IPS-15b (cell line): Measurements from ENCODE around the gene MDM4.
"Not testable (repeated sequence)": the region's sequence is repeated elsewhere in the genome, so short reads cannot be mapped to it uniquely, and the experiment has no call there.

Experiments used
- H3K27me3 ChIP-seq: one replicate; pipeline ENCODE4 v1.6.1; 2013; ENCODE audit warnings: low read length; ENCODE audit not compliant: control insufficient read depth, insufficient read depth
- H3K36me3 ChIP-seq: one replicate; pipeline ENCODE4 v1.6.1; 2013; ENCODE audit warnings: low read length; ENCODE audit not compliant: control insufficient read depth, insufficient read depth
- H3K4me1 ChIP-seq: one replicate; pipeline ENCODE4 v1.6.1; 2013; ENCODE audit warnings: mild to moderate bottlenecking, low read length; ENCODE audit not compliant: control insufficient read depth, insufficient read depth
- H3K4me3 ChIP-seq: one replicate; pipeline ENCODE4 v1.5.1; 2013; ENCODE audit warnings: low read depth, low read length
- H3K9ac ChIP-seq: one replicate; pipeline ENCODE4 v1.6.1; 2013; ENCODE audit warnings: low read depth, mild to moderate bottlenecking, low read length
- H3K9me3 ChIP-seq: one replicate; pipeline ENCODE4 v1.6.1; 2013; ENCODE audit warnings: mild to moderate bottlenecking, low read length; ENCODE audit not compliant: control insufficient read depth, insufficient read depth

Gene MDM4

DNA sequence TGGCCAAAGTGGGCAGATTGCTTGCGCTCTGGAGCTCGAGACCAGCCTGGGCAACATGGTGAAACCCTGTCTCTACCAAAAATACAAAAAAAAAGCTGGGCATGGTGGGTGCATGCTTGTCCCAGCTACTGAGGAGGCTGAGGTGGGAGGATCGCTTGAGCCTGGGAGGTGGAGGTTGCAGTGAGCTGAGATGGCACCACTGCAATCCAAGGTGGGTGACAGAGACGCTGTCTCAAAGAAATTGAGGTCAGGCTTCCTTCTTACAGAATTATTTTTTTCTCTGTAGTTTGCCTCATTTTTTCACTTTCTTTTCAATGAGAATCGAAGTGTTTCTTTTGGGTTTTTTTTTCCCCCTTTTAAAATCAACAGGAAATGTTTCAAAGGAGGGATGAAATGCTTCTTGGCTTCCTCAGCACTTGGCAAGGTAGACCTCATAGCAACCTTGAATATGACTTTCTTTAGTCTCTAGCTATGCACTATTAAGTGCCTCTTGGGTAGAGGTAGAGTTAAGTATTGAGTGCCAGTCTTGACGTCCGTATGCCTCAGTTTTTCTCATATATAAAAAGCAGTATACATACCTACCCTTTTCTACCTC, 40.3 kb downstream of the MDM4 start:
- Histone ChIP-seq H3K4me3 (no peak overlapping the region), H3K4me1 (peaks cover 9% of the 10 kb centered on the region), H3K9me3 (no peaks in the 10 kb centered on the region), H3K36me3 (no peaks in the 10 kb centered on the region), H3K9ac (no peak overlapping the region), H3K27me3 (no peaks in the 10 kb centered on the region)

DNA sequence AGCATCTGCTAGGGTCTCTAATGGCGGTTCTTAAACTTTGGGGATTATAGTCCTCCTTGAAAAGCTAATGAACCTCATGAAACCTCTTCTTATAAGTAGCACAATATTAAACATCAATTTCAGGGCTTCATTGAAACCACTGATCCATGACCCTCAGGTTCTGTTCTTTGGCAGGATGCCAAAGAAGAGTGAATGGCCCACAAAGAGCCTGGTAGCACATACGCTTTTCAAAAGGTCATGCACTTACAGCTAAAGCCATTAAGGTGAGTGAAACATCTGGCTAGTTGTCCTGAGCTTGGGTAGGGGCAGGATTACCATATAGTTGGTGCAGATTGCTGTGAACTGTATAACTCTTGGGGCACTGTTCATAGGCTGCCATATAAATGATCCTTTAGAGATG, 42.3 kb downstream of the MDM4 start:
- H3K4me1 ChIP-seq: peaks cover 9% of the 10 kb centered on the region

DNA sequence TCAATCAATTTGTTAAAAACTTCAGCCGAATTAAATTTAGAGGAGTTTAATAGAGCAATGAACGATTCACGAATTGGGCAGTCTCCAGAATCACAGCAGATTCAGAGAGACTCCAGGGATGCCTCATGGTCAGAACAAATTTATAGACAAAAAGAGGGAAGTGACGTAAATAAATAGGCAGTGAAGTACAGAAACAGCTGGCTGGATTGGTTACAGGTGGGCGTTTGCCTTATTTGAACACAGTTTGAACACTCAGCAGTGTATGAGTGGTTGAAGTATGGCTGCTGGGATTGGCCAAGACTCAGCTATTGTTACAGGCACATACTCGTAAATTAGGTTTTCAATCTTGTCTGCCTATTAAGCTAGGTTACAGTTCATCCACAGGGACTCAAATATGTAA, 43.8 kb downstream of the MDM4 start:
- not testable (repeated sequence) for H3K27me3 ChIP-seq, H3K9me3 ChIP-seq, H3K9ac ChIP-seq, H3K4me3 ChIP-seq, H3K36me3 ChIP-seq
- H3K4me1 ChIP-seq: peaks cover 13% of the 10 kb centered on the region

More for the DNA sequence above, 42.3 kb downstream of the MDM4 start:
- H3K9me3 ChIP-seq: no peaks in the 10 kb centered on the region
- no peak overlapping the region for H3K4me3 ChIP-seq
- no peak overlapping the region for H3K9ac ChIP-seq
- H3K36me3 ChIP-seq: no peaks in the 10 kb centered on the region
- no peaks in the 10 kb centered on the region for H3K27me3 ChIP-seq

DNA sequence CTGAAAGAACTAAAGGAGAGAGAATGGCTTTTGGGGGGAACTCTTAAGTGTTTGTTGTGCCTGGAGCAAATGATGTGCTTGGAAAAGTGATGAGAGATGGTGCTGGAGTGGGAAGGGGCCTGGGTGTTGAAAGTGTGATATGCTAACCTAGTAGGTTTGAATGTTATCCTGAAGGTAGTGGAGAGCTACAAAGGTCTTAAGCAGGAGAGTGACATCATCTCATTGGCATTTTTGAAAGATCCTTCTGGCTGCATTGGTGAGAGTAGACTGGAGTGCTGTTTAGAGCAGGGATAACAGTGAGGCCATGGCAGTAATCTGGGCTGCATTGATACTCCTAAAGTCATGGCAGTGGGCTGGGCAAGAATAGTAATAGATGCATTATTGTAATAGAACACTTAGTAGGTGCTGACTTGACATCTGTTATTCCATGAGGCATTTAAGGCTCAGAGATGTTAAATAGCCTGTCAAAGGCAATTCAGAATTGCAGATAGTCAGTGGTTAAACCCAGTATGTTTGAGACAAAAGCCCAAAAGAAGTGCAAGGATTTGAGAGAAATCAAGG, 44.5 kb downstream of the MDM4 start:
- Histone ChIP-seq H3K4me3 (no peak overlapping the region), H3K9ac (no peak overlapping the region), H3K9me3 (no peaks in the 10 kb centered on the region), H3K27me3 (no peaks in the 10 kb centered on the region), H3K4me1 (peaks cover 20% of the 10 kb centered on the region), H3K36me3 (no peaks in the 10 kb centered on the region)

DNA sequence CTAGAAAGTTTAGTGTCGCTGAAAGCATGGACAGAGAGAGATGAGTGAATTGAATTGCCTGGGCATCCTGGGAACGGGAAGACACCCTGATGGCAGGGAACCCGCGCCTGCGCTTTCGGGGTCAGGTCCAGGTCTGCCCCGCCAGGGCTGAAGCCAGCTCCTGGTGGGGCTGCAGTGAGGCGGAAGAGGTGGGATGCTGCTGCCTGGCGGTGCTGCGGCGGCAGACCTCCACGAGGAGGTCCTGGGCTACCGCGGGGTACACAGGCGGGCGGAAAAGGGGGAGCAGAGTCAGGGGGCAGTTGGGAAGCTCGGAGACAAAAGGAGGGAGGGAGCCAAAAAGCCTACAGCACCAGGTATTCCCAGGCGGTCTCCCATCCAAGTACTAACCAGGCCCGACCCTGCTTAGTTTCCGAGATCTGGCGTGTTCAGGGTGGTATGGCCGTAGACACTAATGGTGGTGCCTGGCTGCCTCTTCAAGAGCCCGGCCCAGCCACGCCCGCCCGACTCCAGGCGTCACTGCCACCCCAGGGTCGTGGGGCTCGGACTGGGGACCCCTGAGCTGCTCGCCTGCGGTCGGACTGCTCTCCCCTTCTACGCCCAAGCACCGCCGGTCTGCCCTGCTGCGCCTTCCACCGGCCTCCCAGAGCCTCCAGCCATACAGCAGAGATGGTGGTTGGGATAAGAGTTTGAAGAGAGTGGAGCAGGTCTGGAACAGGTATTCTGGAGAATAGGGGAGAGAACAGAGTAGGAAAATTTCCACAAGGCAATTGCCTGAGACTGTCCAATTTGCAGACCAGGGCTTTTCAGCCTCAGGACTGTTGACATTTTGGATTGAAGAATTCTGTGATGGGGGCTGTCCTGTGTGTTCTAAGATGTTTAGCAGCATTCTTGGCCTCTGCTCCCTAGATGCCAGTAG, 46.1 kb downstream of the MDM4 start:
- Histone ChIP-seq H3K4me3 (no peak overlapping the region), H3K27me3 (no peaks in the 10 kb centered on the region), H3K36me3 (no peaks in the 10 kb centered on the region), H3K9me3 (no peaks in the 10 kb centered on the region), H3K4me1 (peaks cover 27% of the 10 kb centered on the region), H3K9ac (no peak overlapping the region)

DNA sequence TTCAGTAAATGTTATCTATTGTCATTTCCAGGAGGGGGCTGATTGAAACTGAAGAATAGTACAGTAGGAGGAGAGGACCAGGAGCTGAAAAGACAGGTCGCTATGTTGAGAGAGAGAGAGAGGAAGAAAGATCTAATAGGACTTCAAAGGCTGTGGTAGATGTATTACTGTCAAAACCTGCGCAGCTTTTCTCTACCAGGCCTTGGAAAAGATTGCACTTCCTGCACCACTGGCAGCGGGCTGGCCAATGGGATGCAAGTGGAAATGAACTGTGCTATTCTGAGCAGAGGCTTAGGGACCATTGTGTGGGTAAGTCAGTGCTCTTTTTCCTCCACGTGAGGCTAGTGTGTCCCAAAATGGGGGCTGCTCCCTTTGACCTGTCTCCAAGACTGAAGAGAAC, 47.1 kb downstream of the MDM4 start:
- no peaks in the 10 kb centered on the region for H3K36me3 ChIP-seq
- no peak overlapping the region for H3K9ac ChIP-seq

DNA sequence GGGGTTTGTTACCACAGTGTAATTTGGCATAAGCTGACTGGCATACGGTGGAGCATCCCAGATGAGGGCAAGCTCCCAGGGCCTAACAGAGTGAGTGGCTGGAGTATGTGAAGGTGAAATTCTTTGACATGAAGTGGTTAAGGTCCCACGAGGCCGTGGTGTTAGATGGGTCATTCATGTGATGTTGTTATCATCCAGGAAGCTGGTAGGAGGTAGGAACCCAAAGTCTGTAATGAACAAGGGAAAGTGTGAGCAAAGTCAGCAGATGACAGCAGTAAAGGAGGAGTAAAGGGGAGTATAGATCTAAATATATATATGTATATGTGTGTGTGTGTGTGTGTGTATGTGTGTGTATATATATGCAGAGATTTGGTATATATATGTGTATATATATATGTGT, 47.6 kb downstream of the MDM4 start:
- Histone ChIP-seq H3K36me3 (no peaks in the 10 kb centered on the region), H3K27me3 (no peaks in the 10 kb centered on the region), H3K4me3 (no peak overlapping the region), H3K4me1 (peaks cover 32% of the 10 kb centered on the region), H3K9me3 (no peaks in the 10 kb centered on the region), H3K9ac (no peak overlapping the region)

More for the DNA sequence above, 47.1 kb downstream of the MDM4 start:
- H3K4me1 ChIP-seq: peaks cover 27% of the 10 kb centered on the region
- no peaks in the 10 kb centered on the region for H3K27me3 ChIP-seq
- H3K4me3 ChIP-seq: no peak overlapping the region
- H3K9me3 ChIP-seq: no peaks in the 10 kb centered on the region

DNA sequence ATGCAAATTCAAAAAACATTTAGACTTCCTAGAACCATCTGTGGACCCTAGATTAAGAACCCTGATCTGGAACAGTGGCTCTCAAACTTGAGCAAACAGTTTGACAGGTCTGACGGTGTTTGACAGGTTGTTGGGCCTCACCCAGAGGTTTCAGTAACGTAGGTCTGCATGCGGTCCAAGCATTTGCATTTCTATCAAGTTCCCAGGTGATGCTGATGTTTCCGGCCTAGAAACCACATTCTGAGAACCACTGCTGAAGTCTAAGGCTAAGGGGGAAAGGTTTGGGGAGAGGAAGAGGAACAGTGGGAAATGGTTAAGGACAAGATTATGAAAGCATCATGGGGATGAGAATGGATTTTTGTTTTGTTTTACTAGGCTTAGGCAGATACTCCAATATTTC, 48.6 kb downstream of the MDM4 start:
- no peaks in the 10 kb centered on the region for H3K27me3 ChIP-seq
- no peaks in the 10 kb centered on the region for H3K9me3 ChIP-seq
- H3K36me3 ChIP-seq: no peaks in the 10 kb centered on the region
- no peak overlapping the region for H3K9ac ChIP-seq
- no peak overlapping the region for H3K4me3 ChIP-seq
- peaks cover 34% of the 10 kb centered on the region for H3K4me1 ChIP-seq

DNA sequence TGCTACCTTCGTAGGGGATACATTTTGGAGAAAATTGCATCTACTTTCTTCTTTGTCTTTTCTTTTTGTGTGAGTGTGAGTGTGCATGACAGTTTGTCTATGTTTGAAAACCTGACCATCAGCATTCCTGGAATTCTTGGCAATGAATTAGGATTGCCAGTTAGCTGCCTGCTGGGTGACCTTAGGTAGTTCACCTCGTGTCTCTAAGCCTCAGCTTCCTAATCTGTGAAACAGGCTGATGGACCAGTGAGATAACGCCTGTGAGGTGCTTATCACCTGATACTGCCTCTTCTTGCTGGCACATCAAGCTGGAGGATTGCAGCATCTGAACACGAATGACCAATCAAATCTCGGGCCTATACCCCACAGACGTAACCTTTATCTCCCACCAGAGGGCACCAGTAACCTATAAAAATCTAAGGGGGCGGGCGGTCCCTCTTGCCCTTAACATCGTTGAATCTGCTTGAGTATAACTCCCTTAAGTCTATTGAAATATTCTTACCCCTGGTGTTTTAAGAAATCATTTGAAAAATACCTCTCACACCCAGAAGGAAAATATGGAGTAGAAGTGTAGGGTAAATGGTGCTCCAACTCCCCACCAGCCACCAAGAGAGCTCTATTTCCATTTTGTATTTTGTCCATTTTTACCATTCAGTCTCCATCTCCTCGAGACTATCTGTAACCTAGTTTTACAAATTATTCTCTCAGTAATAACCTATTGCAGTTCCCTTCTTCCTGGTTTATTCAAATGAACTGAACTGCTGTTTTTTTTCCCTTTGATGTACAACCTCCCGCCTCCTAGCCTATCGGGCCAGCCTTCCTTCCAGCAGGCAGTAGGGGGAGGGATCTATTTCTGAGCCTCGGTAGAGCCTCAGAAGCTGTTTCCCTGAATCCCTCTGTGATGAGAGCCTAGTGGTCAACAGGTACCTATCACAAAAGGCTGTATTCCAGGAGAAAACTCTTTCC, 49.7 kb downstream of the MDM4 start:
- no peaks in the 10 kb centered on the region for H3K9me3 ChIP-seq
- peaks cover 26% of the 10 kb centered on the region for H3K4me1 ChIP-seq
- H3K4me3 ChIP-seq: no peak overlapping the region
- no peaks in the 10 kb centered on the region for H3K36me3 ChIP-seq
- H3K9ac ChIP-seq: no peak overlapping the region
- H3K27me3 ChIP-seq: no peaks in the 10 kb centered on the region

DNA sequence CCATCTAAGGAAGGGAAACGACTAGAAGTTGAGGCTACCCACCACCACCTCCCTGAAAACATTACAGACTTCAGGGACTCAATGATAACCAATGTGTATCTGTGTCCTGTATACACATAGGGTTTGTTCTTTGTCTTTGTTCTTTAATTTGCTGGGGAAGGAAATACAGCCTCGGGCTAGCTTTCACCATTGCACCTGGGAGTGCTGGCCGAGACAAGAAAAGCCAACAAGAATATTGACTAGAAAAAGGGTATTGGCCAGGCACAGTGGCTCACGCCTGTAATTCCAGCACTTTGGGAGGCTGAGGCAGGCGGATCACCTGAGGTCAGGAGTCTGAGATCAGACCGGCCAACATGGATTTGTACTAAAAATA, 50.4 kb downstream of the MDM4 start:
- Histone ChIP-seq H3K9me3 (no peaks in the 10 kb centered on the region), H3K9ac (no peak overlapping the region), H3K27me3 (no peaks in the 10 kb centered on the region), H3K4me3 (no peak overlapping the region), H3K36me3 (no peaks in the 10 kb centered on the region), H3K4me1 (peaks cover 28% of the 10 kb centered on the region)

DNA sequence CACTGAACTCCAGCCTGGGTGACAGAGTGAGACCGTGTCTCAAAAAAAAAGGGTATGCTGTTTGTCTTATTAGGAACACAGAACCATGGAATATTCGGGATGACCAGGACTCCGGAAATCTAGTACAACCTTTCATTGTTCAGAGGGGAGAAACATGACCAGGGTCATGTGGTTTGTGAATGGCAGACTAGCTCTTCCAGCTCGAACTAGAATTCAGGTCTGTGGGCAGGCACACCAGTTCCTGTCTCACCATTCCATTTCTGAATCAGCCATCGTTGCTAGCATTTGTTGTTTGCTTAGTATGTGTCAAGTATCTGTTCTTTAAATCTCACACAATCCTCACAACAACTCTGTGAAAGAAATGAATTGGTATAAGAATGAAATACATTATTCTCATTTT, 50.9 kb downstream of the MDM4 start:
- no peak overlapping the region for H3K9ac ChIP-seq
- H3K36me3 ChIP-seq: no peaks in the 10 kb centered on the region
- peaks cover 32% of the 10 kb centered on the region for H3K4me1 ChIP-seq
- no peaks in the 10 kb centered on the region for H3K27me3 ChIP-seq
- H3K4me3 ChIP-seq: no peak overlapping the region
- H3K9me3 ChIP-seq: no peaks in the 10 kb centered on the region
